DMS79 treated with DMSO at 0.1 percent for 48 hours (cell line): ENCODE results near the gene CHRM2.

Experiments
- DNase-seq: peaks from one replicate; lab custom pipeline; 2025; lab: John Stamatoyannopoulos, UW

Gene CHRM2

DNA sequence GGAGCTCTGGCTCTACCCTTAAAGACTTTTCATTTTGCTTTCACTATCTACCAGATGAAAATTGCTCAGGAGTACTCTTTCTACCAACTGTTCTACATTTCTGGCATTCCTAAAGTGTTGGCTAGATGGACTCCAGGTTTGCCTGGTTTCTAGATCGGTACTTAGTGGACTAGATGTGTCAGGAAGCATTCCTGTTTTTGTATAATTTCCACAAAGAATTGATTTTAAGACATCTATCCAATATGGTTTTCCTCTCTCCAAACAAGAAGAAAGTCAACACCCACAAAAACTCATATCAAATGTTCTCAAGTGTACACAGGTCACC is 157.7 kb downstream of the CHRM2 start:
- no peak for DNase-seq

DNA sequence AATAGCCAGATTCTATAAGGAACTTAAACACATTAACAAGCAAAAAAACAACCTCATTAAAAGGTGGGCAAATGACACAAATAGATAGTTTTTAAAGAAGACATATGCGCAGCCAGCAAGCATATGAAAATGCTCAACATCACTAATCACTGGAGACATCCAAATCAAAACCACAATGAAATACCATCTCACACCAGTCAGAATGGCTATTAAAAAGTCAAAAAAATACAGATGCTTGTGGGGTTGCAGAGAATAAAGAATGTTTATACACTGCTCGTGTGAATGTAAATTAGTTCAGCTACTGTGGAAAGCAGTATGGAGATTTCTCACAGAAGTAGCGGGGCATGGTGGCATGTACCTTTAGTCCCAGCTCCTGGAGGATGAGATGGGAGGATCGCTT is 164.0 kb downstream of the CHRM2 start:
- no peak for DNase-seq

GRCh38 chr7:137036768-137037167 is 168.3 kb downstream of the CHRM2 start:
- DNase-seq: no peak

GRCh38 chr7:137038706-137039105 is 170.3 kb downstream of the CHRM2 start:
- DNase-seq: no peak

DNA sequence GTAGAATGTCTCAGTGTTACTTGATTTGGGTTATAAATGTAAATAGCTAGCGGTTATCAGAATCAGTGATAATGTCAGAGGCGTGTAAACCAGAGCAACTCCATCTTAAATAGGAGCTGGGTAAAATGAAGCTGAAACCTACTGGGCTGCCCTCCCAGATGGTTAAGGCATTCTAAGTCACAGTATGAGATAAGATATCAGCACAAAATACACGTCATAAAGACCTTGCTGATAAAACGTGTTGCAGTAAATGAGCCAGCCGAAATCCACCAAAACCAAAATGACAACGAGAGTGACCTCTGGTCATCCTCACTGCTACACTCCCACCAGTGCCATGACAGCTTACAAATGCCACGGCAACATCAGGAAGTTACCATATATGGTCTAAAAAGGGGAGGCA is 172.3 kb downstream of the CHRM2 start:
- DNase-seq: no peak

GRCh38 chr7:137045573-137045972 is 177.1 kb downstream of the CHRM2 start:
- DNase-seq: no peak

- no peak for DNase-seq
Observed at GRCh38 chr7:137069249-137069963, 201.0 kb downstream of the CHRM2 start.
